GM19023 (cell line): ENCODE results near the gene PRRX2.
"Not testable (repeated sequence)": the region's sequence is repeated elsewhere in the genome, so short reads cannot be mapped to it uniquely, and the experiment has no call there.

ENCODE experiments used
- ATAC-seq: cut with Tn5 transposase; IDR thresholded peaks from one replicate; pipeline ENCODE4 v1.9.1; 2021; ENCODE audit warnings: mild to moderate bottlenecking, moderate library complexity; ENCODE audit not compliant: unreplicated experiment

The PRRX2 gene

DNA sequence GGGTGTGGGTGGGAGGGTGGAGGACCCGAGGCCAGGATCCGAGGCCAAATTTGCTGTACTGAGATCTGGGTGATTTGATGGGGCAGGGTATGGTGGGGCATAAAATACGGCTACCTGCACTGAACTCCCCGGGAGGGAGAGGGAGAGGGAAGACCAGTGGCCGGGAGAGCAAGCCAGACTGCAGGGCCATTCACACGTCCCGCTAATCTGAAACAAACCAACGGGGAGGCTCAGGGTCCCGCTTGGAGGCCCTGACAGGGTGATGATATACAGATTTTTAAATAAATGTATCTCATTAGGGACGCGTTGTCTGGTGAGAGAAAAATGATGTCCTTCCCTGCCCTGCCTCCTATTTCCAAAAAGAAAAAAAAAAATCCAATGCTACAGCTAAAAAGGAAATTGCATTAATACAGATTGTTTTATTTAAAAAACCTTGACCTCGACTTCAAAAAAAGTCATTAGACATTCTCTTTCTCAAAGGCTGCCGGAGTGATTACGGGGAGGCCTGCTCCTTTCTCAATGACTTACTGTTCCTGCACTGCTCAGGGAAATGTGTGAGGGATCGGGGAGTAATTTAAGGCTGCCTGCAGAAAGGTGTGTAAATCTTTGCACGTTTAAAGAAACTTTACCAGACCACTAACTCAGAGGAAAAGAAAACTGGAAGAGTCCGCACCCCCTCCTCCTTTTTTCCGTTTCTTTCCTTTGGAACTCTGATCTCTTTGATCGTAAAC lies 11.5 kb upstream of the PRRX2 start:
- ATAC-seq: no peak

DNA sequence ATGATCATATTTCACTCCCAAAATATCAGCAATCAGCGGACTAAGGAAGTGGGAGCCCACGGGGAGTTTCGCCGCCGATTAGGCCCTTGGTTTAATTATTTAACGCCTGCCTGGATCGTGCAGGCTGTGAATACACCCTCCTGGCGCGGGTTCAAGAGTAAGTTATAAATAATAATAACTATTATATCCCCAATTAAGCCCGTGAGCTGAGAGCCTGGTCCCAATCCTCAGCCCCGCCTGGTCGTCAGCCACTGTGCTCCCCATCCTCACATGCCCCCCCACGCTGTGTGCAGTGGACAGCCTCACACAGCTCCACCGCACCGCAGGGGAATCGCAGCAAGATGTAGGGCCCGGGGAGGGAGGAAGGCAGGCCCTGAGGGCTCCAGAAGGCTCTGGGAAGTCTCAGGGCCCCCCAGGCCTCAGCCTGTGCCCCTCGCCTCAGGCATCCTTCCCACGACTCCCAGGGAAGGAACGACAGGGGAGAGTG lies 10.8 kb upstream of the PRRX2 start:
- ATAC-seq: no peak

- ATAC-seq: no peak
Measured at GRCh38 chr9:129655154-129655553, 10.3 kb upstream of the PRRX2 start.

DNA sequence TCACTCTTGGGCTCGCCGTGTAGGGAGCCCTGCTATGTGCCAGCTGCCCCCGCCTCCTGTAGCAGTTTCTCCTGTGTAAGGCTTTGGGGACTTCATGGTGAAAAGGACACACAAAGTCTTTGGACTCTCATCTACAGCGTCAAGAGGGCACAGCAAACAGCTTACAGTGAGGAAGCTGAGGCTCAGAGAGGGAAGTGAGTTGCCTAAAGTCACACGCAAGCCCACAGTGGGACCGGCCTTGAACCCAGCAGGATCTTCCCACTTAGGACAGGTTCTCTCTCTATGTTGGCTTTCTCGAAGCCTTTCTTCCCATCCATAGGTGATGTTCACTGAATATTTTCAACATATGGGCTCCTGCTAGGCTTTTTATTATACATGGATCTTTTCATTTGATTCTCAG lies 9.8 kb upstream of the PRRX2 start:
- no peak for ATAC-seq

- no peak for ATAC-seq
Measured at GRCh38 chr9:129656795-129657390, 8.6 kb upstream of the PRRX2 start.

DNA sequence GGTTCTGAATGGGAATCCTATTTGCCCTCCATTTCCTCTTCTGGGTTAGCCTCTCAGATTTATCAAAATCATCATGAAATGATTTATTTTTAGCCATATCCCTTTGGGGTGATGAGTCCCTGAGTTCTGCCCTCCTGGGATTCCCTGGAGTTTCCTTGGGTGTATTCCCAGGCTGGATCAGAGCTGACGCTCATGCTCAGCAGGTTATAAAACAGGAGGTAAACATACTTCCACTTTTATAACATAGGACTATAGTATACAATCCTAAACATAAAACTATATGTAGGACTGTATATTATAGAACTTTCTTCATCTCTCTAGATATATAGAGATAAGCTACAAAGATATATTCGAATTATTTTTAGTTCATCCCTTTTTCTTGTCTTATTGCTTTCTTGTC lies 4.4 kb upstream of the PRRX2 start:
- ATAC-seq: no peak

GRCh38 chr9:129662239-129662638 lies 3.2 kb upstream of the PRRX2 start:
- ATAC-seq: not testable (repeated sequence)

GRCh38 chr9:129664746-129665388 lies 580 bp upstream of the PRRX2 start:
- no peak for ATAC-seq

DNA sequence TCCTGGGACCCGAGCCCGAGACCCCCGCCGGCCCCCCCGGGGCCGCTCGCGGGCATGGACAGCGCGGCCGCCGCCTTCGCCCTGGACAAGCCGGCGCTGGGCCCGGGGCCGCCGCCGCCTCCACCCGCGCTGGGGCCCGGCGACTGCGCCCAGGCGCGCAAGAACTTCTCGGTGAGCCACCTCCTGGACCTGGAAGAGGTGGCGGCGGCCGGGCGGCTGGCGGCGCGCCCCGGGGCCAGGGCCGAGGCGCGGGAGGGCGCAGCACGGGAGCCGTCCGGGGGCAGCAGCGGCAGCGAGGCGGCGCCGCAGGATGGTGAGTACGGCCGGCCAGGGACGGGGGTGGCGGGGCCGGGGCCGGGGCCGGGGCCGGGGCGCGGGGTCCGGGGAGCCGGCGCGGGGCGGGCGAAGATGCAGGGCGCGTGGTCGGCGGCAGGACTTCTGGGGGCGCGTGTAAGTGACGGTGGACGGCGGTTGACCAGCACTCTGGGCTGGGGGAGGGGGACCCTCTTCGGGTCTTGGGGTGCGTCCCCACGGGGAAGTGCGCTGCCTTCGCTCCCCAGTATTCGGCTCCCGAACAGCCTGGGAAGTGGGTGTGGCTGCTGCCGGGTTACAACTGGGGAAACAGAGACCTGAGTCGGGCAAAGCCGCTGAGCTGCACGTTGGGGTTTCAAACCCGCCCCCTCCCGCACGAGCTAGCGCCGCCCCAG lies 520 bp downstream of the PRRX2 start:
- ATAC-seq: no peak

- ATAC-seq: no peak
Measured at GRCh38 chr9:129666575-129666974, 1.1 kb downstream of the PRRX2 start.

DNA sequence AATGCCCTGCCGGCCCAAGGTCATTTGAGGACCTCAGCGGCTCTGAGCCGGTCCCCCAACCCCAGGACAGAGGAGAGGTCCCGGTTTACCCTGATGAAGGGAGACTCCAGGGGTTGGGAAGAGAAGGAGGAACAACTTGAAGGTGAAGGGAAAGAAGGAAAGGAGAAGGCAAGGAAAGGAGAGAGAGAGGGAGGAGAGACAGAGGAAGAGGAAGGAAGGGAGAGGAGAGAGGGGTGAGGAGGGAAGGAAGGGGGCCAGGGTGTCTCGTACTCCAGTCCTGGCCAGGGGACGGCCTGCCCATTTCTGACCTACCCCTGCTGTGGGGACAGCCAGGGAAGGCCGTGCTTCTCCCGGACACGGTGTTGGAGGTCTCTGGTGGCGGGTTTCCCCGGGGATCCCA lies 1.9 kb downstream of the PRRX2 start:
- ATAC-seq: no peak

- no peak for ATAC-seq
Measured at GRCh38 chr9:129667850-129668249, 2.4 kb downstream of the PRRX2 start.

GRCh38 chr9:129669141-129669718 lies 3.8 kb downstream of the PRRX2 start:
- ATAC-seq: no peak

- ATAC-seq: no peak
Measured at GRCh38 chr9:129669946-129670345, 4.5 kb downstream of the PRRX2 start.

DNA sequence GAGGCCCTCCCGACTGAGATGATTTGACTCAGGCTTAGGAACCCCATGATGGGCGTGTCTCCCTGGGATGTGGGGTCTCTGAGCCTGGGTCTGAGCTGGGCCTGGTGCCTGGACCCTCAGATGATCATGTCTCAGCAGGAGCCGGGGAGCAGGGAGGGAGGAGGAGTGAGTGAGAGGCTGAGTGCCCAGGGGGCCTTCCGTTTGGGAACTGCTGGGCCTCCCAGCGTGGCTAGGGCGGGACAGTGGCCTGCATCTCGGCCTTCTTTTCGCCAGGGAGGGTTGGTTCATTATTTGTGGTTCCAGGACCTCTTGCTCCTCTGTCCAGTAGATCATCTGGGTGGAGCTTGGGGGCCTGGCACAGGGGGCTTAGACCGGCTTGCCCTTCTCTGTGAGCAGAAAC lies 5.6 kb downstream of the PRRX2 start:
- ATAC-seq: no peak

DNA sequence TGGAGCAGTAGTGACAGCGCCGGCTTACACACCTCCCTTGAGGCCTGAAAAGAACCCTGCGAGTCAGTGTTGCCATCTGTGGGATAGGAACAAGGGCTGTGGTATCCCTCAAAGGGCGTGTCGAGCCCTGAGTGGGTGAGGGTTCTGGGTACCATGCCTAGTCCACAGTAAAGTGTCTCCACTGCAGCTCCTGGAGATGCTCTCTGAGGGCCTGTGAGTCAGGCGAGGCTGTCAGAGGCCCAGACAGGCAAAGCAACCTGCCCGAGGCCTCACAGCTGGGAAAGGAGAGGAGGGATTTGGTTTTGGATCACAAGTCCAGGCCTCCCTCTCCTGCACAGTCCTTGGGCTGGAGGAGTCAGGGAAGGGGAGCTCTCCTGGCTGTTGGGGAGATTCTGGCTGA lies 6.1 kb downstream of the PRRX2 start:
- no peak for ATAC-seq

GRCh38 chr9:129672702-129673101 lies 7.3 kb downstream of the PRRX2 start:
- ATAC-seq: no peak

GRCh38 chr9:129673602-129674001 lies 8.2 kb downstream of the PRRX2 start:
- ATAC-seq: no peak

GRCh38 chr9:129674229-129674628 lies 8.8 kb downstream of the PRRX2 start:
- no peak for ATAC-seq

DNA sequence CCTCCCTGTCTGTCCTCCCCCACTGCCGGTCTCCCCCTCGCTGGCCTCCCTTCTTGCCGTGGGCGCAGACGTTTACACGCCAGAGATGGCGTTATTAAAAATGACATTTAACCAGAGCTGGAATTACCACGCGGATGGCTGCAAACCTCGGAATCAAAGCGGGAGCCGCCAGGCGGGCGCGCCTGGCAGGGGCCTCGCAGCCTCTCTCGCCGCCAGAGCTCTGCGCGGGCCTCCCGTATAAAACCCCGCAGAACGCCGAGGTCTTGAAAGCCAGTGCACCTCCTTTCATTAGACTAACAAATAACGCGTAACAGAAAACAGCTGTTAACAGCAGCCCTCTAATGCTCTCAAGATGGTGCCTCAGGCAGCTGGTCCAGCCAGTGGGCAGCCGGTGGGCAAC lies 10.2 kb downstream of the PRRX2 start:
- ATAC-seq: no peak

DNA sequence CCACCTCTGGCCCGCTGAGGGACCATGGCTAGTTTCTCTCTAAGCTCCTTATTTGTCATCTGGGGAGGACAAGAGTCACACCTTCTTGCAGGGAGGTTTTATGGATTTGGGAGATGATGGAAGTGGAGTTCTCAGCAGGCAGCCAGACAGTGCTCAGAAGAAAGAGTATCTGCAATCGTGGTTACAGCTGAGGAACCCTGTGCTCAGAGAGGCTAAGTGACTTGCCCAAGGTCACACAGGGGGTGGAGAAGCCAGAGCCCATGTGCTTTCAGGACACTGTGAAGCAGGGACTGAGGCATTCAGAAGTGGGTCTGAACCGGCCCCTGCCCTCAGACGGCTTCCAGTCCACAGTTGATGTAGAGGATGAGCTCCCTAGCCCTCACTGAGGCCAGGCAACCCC lies 10.8 kb downstream of the PRRX2 start:
- ATAC-seq: no peak
